HEK293 (cell line): ENCODE data around the gene PTPN20.

Experiments used
- CTCF ChIA-PET: fragments of 350-600 bp; formaldehyde crosslinking; extraction: SDS; loops from one replicate; lab custom pipeline; 2021; ENCODE audit warnings: antibody characterized with exemption; lab: Yijun Ruan, JAX
- POLR2A ChIA-PET: fragments of 300-600 bp; formaldehyde crosslinking; extraction: SDS; loops from one replicate; lab custom pipeline; 2020; ENCODE audit warnings: antibody characterized with exemption, inconsistent platforms; lab: Yijun Ruan, JAX
- H3K27ac ChIP-seq: fragments of 200-500 bp; sonication (Bioruptor generic); 2 replicates; pipeline ENCODE4 v1.5.1; 2014; ENCODE audit warnings: low read depth, low read length, control low read depth, inconsistent platforms; ENCODE audit errors: extremely low read depth
- H3K36me3 ChIP-seq, 2 experiments: fragments of 200-500 bp in 1 of 2; sonication (Bioruptor generic) in 1 of 2; 1 replicate in 1 of 2; 2 replicates in 1 of 2; pipeline ENCODE4 v1.5.1; 2014 to 2017; ENCODE audit warnings: inconsistent platforms in 2 of 2, low read length in 2 of 2; ENCODE audit not compliant: control insufficient read depth in 2 of 2, insufficient read depth in 1 of 2
- H3K4me1 ChIP-seq: fragments of 200-500 bp; sonication (Bioruptor generic); 2 replicates; pipeline ENCODE4 v1.5.1; 2014; ENCODE audit warnings: mild to moderate bottlenecking, low read length, inconsistent platforms; ENCODE audit not compliant: control insufficient read depth, insufficient read depth
- H3K4me3 ChIP-seq: 2 replicates; pipeline ENCODE4 v1.5.1; 2011; ENCODE audit warnings: low read depth, mild to moderate bottlenecking, control low read depth, low read length, moderate library complexity
- H3K9me3 ChIP-seq: fragments of 200-500 bp; sonication (Bioruptor generic); 2 replicates; pipeline ENCODE4 v1.5.1; 2014; ENCODE audit warnings: low read depth, low read length, inconsistent platforms; ENCODE audit not compliant: control insufficient read depth, insufficient read depth
- HIC1 ChIP-seq: fragments of 450-650 bp; formaldehyde crosslinking; IDR thresholded peaks from 2 replicates; pipeline ENCODE4 v1.5.1; 2016; ENCODE audit warnings: missing biosample characterization, missing genetic modification characterization
- KLF9 ChIP-seq: fragments of 450-650 bp; formaldehyde crosslinking; IDR thresholded peaks from 2 replicates; pipeline ENCODE4 v1.5.1; 2016; ENCODE audit warnings: missing biosample characterization, missing genetic modification characterization, low read depth
- PRDM2 ChIP-seq: fragments of 450-650 bp; formaldehyde crosslinking; IDR thresholded peaks from 2 replicates; pipeline ENCODE4 v1.5.1; 2016; ENCODE audit warnings: missing biosample characterization, missing genetic modification characterization, borderline replicate concordance
- SCRT1 ChIP-seq: fragments of 450-650 bp; formaldehyde crosslinking; IDR thresholded peaks from 2 replicates; pipeline ENCODE4 v1.5.1; 2016; ENCODE audit warnings: missing biosample characterization, missing genetic modification characterization, borderline replicate concordance
- SP2 ChIP-seq: fragments of 450-650 bp; formaldehyde crosslinking; IDR thresholded peaks from 2 replicates; pipeline ENCODE4 v1.5.1; 2016; ENCODE audit warnings: missing biosample characterization, missing genetic modification characterization
- YY2 ChIP-seq: fragments of 450-650 bp; formaldehyde crosslinking; IDR thresholded peaks from 2 replicates; pipeline ENCODE4 v1.5.1; 2016; ENCODE audit warnings: missing biosample characterization, missing genetic modification characterization
- ZBTB44 ChIP-seq: fragments of 450-650 bp; IDR thresholded peaks from 2 replicates; pipeline ENCODE4 v1.5.1; 2018; ENCODE audit warnings: missing biosample characterization, mild to moderate bottlenecking, missing genetic modification characterization
- ZFP41 ChIP-seq: fragments of 450-650 bp; formaldehyde crosslinking; IDR thresholded peaks from 2 replicates; pipeline ENCODE4 v1.5.1; 2016; ENCODE audit warnings: missing biosample characterization, missing genetic modification characterization, borderline replicate concordance
- ZNF10 ChIP-seq: fragments of 450-650 bp; formaldehyde crosslinking; IDR thresholded peaks from 2 replicates; pipeline ENCODE4 v1.5.1; 2017; ENCODE audit warnings: missing biosample characterization, missing genetic modification characterization
- ZNF169 ChIP-seq: fragments of 450-650 bp; formaldehyde crosslinking; IDR thresholded peaks from 2 replicates; pipeline ENCODE4 v1.5.1; 2016; ENCODE audit warnings: missing biosample characterization, missing genetic modification characterization
- ZNF221 ChIP-seq: fragments of 450-650 bp; formaldehyde crosslinking; IDR thresholded peaks from 2 replicates; pipeline ENCODE4 v1.5.1; 2017; ENCODE audit warnings: missing biosample characterization, missing genetic modification characterization, borderline replicate concordance
- ZNF266 ChIP-seq: fragments of 450-650 bp; formaldehyde crosslinking; IDR thresholded peaks from 2 replicates; pipeline ENCODE4 v1.5.1; 2016; ENCODE audit warnings: missing biosample characterization, missing genetic modification characterization, low read depth
- ZNF280D ChIP-seq: fragments of 450-650 bp; formaldehyde crosslinking; IDR thresholded peaks from 2 replicates; pipeline ENCODE4 v1.5.1; 2016; ENCODE audit warnings: missing biosample characterization, missing genetic modification characterization
- ZNF292 ChIP-seq: fragments of 450-650 bp; formaldehyde crosslinking; IDR thresholded peaks from 2 replicates; pipeline ENCODE4 v1.5.1; 2016; ENCODE audit warnings: low read depth, missing biosample characterization, missing genetic modification characterization, borderline replicate concordance
- ZNF311 ChIP-seq: fragments of 450-650 bp; formaldehyde crosslinking; IDR thresholded peaks from 2 replicates; pipeline ENCODE4 v1.5.1; 2017; ENCODE audit warnings: missing biosample characterization, missing genetic modification characterization, borderline replicate concordance
- ZNF324 ChIP-seq: fragments of 450-650 bp; formaldehyde crosslinking; IDR thresholded peaks from 2 replicates; pipeline ENCODE4 v1.5.1; 2016; ENCODE audit warnings: missing biosample characterization, missing genetic modification characterization
- ZNF362 ChIP-seq: fragments of 450-650 bp; formaldehyde crosslinking; IDR thresholded peaks from 2 replicates; pipeline ENCODE4 v1.5.1; 2016; ENCODE audit warnings: missing biosample characterization, missing genetic modification characterization
- ZNF664 ChIP-seq: fragments of 450-650 bp; formaldehyde crosslinking; IDR thresholded peaks from 2 replicates; pipeline ENCODE4 v1.5.1; 2016; ENCODE audit warnings: missing biosample characterization, missing genetic modification characterization
- ZNF777 ChIP-seq: fragments of 450-650 bp; formaldehyde crosslinking; IDR thresholded peaks from 2 replicates; pipeline ENCODE4 v1.5.1; 2017; ENCODE audit warnings: missing biosample characterization, missing genetic modification characterization, borderline replicate concordance

The PTPN20 gene

GRCh38 chr10:47021850-47022249, 110.6 kb downstream of the PTPN20 start:
- TF ChIP-seq SCRT1 (tag by site-specific recombination) (no peak), ZNF311 (no peak), SP2 (no peak), ZNF10 (tag by site-specific recombination) (no peak), ZFP41 (no peak)
- Histone ChIP-seq H3K36me3 (no peaks in the 10 kb centered on the region), H3K4me3 (no peak overlapping the region), H3K9me3 (no peaks in the 10 kb centered on the region), H3K4me1 (no peaks in the 10 kb centered on the region), H3K27ac (no peak overlapping the region)
- ChIA-PET POLR2A (interaction anchor here (0.6 kb wide), 1 partner anchor 39 kb away, joined by 3 read pairs; no protein-coding TSS in a partner anchor), CTCF (interaction anchor here (0.9 to 1.2 kb wide), 2 partner anchors 12 to 291 kb away, joined by 3 to 4 read pairs; no protein-coding TSS in a partner anchor)

GRCh38 chr10:47022311-47023131, 111.3 kb downstream of the PTPN20 start:
- H3K36me3 ChIP-seq: no peaks in the 10 kb centered on the region
- no peak overlapping the region for H3K4me3 ChIP-seq
- H3K9me3 ChIP-seq: no peaks in the 10 kb centered on the region
- CTCF ChIA-PET: interaction anchor here (0.6 to 1.2 kb wide), 3 partner anchors 11 to 291 kb away, joined by 3 to 4 read pairs (median 3); no protein-coding TSS in a partner anchor
- POLR2A ChIA-PET: interaction anchor here (0.6 kb wide), 1 partner anchor 40 kb away, joined by 3 read pairs; no protein-coding TSS in a partner anchor
- H3K27ac ChIP-seq: no peak overlapping the region
- H3K4me1 ChIP-seq: no peaks in the 10 kb centered on the region
- TF ChIP-seq ZNF324 (tag by site-specific recombination) (no peak), HIC1 (no peak), ZNF280D (no peak), ZNF169 (tag by site-specific recombination) (no peak), PRDM2 (no peak), ZBTB44 (tag by site-specific recombination) (no peak), ZNF221 (tag by site-specific recombination) (no peak), ZNF664 (tag by site-specific recombination) (no peak), YY2 (tag by site-specific recombination) (no peak), ZNF266 (tag by site-specific recombination) (no peak), ZNF362 (no peak), KLF9 (no peak), ZNF292 (tag by site-specific recombination) (no peak), ZNF777 (tag by site-specific recombination) (no peak)
